ENCODE measurements around the gene KCTD16.

KCTD16 gene

GRCh38 chr5:144295284-144295683 lies 124.6 kb downstream of the KCTD16 start:
- Histone ChIP-seq H3K27ac (ENCODE audit: low read depth, low read length) (no peak overlapping the region), H3K4me3 (ENCODE audit: low read depth in 1 of 2, low read length in 2 of 2) (no peak overlapping the region), H3K36me3 (ENCODE audit: insufficient read depth, low read length) (no peaks in the 10 kb centered on the region), H3K9me3 (ENCODE audit: low read length) (no peaks in the 10 kb centered on the region), H3K9ac (ENCODE audit: low read length) (no peak overlapping the region), H3K27me3 (ENCODE audit: control insufficient read depth in 1 of 2, insufficient read depth in 2 of 2, low read length in 2 of 2) (no peaks in the 10 kb centered on the region), H3K4me1 (ENCODE audit: insufficient read depth, low read length) (no peaks in the 10 kb centered on the region)

DNA sequence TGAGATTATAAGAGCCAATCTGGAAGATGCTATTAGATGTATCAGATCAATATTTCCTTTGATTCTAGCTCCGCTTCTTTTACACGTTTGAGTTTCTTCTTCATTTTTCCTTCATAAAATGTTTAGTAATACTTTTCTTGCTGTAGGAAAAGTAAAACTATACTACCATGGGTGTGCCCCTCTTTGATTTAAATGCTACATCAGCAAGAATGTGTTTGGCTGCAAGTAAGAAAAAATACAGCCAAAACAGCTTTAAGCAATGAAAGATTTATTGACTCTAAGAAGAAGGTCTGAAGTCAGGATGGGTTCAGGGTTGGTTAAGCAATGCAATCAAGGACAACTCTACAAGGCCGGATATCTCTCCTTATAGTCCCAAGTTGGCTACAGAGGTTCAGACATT lies 126.4 kb downstream of the KCTD16 start:
- Histone ChIP-seq H3K9me3 (ENCODE audit: low read length) (no peaks in the 10 kb centered on the region), H3K9ac (ENCODE audit: low read length) (no peak overlapping the region), H3K4me1 (ENCODE audit: insufficient read depth, low read length) (no peaks in the 10 kb centered on the region), H3K27me3 (ENCODE audit: control insufficient read depth in 1 of 2, insufficient read depth in 2 of 2, low read length in 2 of 2) (no peaks in the 10 kb centered on the region), H3K36me3 (ENCODE audit: insufficient read depth, low read length) (no peaks in the 10 kb centered on the region), H3K27ac (ENCODE audit: low read depth, low read length) (no peak overlapping the region), H3K4me3 (ENCODE audit: low read depth in 1 of 2, low read length in 2 of 2) (no peak overlapping the region)

- H3K27ac ChIP-seq (ENCODE audit: low read depth, low read length), result no peak overlapping the region
- H3K36me3 ChIP-seq (ENCODE audit: insufficient read depth, low read length), result no peaks in the 10 kb centered on the region
- no peak overlapping the region for H3K9ac ChIP-seq (ENCODE audit: low read length)
- H3K4me1 ChIP-seq (ENCODE audit: insufficient read depth, low read length), result no peaks in the 10 kb centered on the region
- no peak overlapping the region for H3K4me3 ChIP-seq (ENCODE audit: low read depth in 1 of 2, low read length in 2 of 2)
- no peaks in the 10 kb centered on the region for H3K9me3 ChIP-seq (ENCODE audit: low read length)
- no peaks in the 10 kb centered on the region for H3K27me3 ChIP-seq (ENCODE audit: control insufficient read depth in 1 of 2, insufficient read depth in 2 of 2, low read length in 2 of 2)
Measured at GRCh38 chr5:144298658-144299057, 128.0 kb downstream of the KCTD16 start.

GRCh38 chr5:144304688-144305087 lies 134.0 kb downstream of the KCTD16 start:
- no peak overlapping the region for H3K27ac ChIP-seq (ENCODE audit: low read depth, low read length)
- H3K9me3 ChIP-seq (ENCODE audit: low read length), result no peaks in the 10 kb centered on the region
- H3K4me1 ChIP-seq (ENCODE audit: insufficient read depth, low read length), result no peaks in the 10 kb centered on the region
- no peaks in the 10 kb centered on the region for H3K36me3 ChIP-seq (ENCODE audit: insufficient read depth, low read length)
- no peaks in the 10 kb centered on the region for H3K27me3 ChIP-seq (ENCODE audit: control insufficient read depth in 1 of 2, insufficient read depth in 2 of 2, low read length in 2 of 2)
- no peak overlapping the region for H3K4me3 ChIP-seq (ENCODE audit: low read depth in 1 of 2, low read length in 2 of 2)
- no peak overlapping the region for H3K9ac ChIP-seq (ENCODE audit: low read length)

GRCh38 chr5:144307736-144308135 lies 137.1 kb downstream of the KCTD16 start:
- Histone ChIP-seq H3K27me3 (ENCODE audit: control insufficient read depth in 1 of 2, insufficient read depth in 2 of 2, low read length in 2 of 2) (no peaks in the 10 kb centered on the region), H3K9me3 (ENCODE audit: low read length) (no peaks in the 10 kb centered on the region), H3K4me1 (ENCODE audit: insufficient read depth, low read length) (no peaks in the 10 kb centered on the region), H3K9ac (ENCODE audit: low read length) (no peak overlapping the region), H3K4me3 (ENCODE audit: low read depth in 1 of 2, low read length in 2 of 2) (no peak overlapping the region), H3K27ac (ENCODE audit: low read depth, low read length) (no peak overlapping the region), H3K36me3 (ENCODE audit: insufficient read depth, low read length) (no peaks in the 10 kb centered on the region)

- no peak overlapping the region for H3K4me3 ChIP-seq (ENCODE audit: low read depth in 1 of 2, low read length in 2 of 2)
- H3K27me3 ChIP-seq (ENCODE audit: control insufficient read depth in 1 of 2, insufficient read depth in 2 of 2, low read length in 2 of 2), result no peaks in the 10 kb centered on the region
- H3K4me1 ChIP-seq (ENCODE audit: insufficient read depth, low read length), result no peaks in the 10 kb centered on the region
- H3K9me3 ChIP-seq (ENCODE audit: low read length), result no peaks in the 10 kb centered on the region
- H3K36me3 ChIP-seq (ENCODE audit: insufficient read depth, low read length), result no peaks in the 10 kb centered on the region
- no peak overlapping the region for H3K9ac ChIP-seq (ENCODE audit: low read length)
- no peak overlapping the region for H3K27ac ChIP-seq (ENCODE audit: low read depth, low read length)
Measured at GRCh38 chr5:144308174-144308573, 137.5 kb downstream of the KCTD16 start.

GRCh38 chr5:144308906-144309670 lies 138.4 kb downstream of the KCTD16 start:
- H3K36me3 ChIP-seq (ENCODE audit: insufficient read depth, low read length), result no peaks in the 10 kb centered on the region
- no peak overlapping the region for H3K9ac ChIP-seq (ENCODE audit: low read length)
- no peak overlapping the region for H3K27ac ChIP-seq (ENCODE audit: low read depth, low read length)
- no peaks in the 10 kb centered on the region for H3K27me3 ChIP-seq (ENCODE audit: control insufficient read depth in 1 of 2, insufficient read depth in 2 of 2, low read length in 2 of 2)
- H3K4me3 ChIP-seq (ENCODE audit: low read depth in 1 of 2, low read length in 2 of 2), result no peak overlapping the region
- no peaks in the 10 kb centered on the region for H3K9me3 ChIP-seq (ENCODE audit: low read length)
- H3K4me1 ChIP-seq (ENCODE audit: insufficient read depth, low read length), result no peaks in the 10 kb centered on the region

DNA sequence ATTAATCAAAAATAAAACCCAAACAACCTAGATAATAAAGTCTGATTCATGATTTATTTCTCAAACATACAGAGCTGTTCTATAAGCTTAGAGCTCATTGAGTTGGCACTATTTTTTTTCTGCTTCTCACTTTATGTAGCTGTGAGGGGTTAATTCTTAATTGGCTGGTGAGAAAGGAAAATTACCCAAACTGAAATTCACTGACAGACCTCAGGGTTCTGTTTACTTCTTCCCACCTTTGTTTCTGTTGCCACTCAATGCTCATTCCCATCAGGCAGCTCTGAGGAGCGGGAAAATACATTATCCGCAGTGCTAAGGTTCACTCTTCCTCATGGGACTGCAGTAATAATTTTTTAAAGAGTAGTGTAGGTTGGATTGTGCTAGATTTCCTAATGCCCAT lies 139.9 kb downstream of the KCTD16 start:
- Histone ChIP-seq H3K9ac (ENCODE audit: low read length) (no peak overlapping the region), H3K36me3 (ENCODE audit: insufficient read depth, low read length) (no peaks in the 10 kb centered on the region), H3K27ac (ENCODE audit: low read depth, low read length) (no peak overlapping the region), H3K27me3 (ENCODE audit: control insufficient read depth in 1 of 2, insufficient read depth in 2 of 2, low read length in 2 of 2) (no peaks in the 10 kb centered on the region), H3K9me3 (ENCODE audit: low read length) (no peaks in the 10 kb centered on the region), H3K4me1 (ENCODE audit: insufficient read depth, low read length) (no peaks in the 10 kb centered on the region), H3K4me3 (ENCODE audit: low read depth in 1 of 2, low read length in 2 of 2) (no peak overlapping the region)

DNA sequence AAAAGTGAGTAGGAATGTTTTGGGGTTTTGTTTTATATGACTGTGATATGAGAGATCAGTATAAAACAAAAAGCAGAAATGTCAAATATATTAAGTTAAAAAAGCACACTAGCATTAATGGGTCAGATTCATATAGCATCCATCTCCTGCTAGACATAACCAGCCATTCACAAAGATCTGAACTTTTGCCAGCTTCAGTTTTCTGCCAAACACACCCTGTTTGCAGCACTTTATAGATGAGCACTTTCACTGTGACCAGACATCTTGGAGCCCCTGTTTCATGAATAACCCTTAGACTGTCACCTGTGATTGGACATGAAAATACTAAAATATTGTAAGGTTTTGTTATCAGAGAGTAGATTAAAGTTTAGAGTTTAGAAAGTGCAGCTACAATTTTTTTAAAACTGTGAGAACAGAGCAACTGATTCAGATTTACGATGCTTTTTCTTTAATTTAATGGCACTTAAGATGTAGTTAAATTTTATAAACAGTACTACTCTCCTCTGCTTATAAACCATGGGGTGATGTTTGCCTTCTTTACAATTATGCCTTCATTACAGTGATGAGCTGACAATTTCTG lies 142.6 kb downstream of the KCTD16 start:
- no peak overlapping the region for H3K9ac ChIP-seq (ENCODE audit: low read length)
- H3K9me3 ChIP-seq (ENCODE audit: low read length), result no peaks in the 10 kb centered on the region
- no peaks in the 10 kb centered on the region for H3K4me1 ChIP-seq (ENCODE audit: insufficient read depth, low read length)

GRCh38 chr5:144315026-144315425 lies 144.4 kb downstream of the KCTD16 start:
- H3K4me1 ChIP-seq (ENCODE audit: insufficient read depth, low read length), result no peaks in the 10 kb centered on the region
- H3K9me3 ChIP-seq (ENCODE audit: low read length), result no peaks in the 10 kb centered on the region
- no peaks in the 10 kb centered on the region for H3K36me3 ChIP-seq (ENCODE audit: insufficient read depth, low read length)
- no peaks in the 10 kb centered on the region for H3K27me3 ChIP-seq (ENCODE audit: control insufficient read depth in 1 of 2, insufficient read depth in 2 of 2, low read length in 2 of 2)
- no peak overlapping the region for H3K27ac ChIP-seq (ENCODE audit: low read depth, low read length)
- H3K4me3 ChIP-seq (ENCODE audit: low read depth in 1 of 2, low read length in 2 of 2), result no peak overlapping the region
- no peak overlapping the region for H3K9ac ChIP-seq (ENCODE audit: low read length)

More for the DNA sequence above, 142.6 kb downstream of the KCTD16 start:
- Histone ChIP-seq H3K4me3 (ENCODE audit: low read depth in 1 of 2, low read length in 2 of 2) (no peak overlapping the region), H3K36me3 (ENCODE audit: insufficient read depth, low read length) (no peaks in the 10 kb centered on the region), H3K27ac (ENCODE audit: low read depth, low read length) (no peak overlapping the region), H3K27me3 (ENCODE audit: control insufficient read depth in 1 of 2, insufficient read depth in 2 of 2, low read length in 2 of 2) (no peaks in the 10 kb centered on the region)

DNA sequence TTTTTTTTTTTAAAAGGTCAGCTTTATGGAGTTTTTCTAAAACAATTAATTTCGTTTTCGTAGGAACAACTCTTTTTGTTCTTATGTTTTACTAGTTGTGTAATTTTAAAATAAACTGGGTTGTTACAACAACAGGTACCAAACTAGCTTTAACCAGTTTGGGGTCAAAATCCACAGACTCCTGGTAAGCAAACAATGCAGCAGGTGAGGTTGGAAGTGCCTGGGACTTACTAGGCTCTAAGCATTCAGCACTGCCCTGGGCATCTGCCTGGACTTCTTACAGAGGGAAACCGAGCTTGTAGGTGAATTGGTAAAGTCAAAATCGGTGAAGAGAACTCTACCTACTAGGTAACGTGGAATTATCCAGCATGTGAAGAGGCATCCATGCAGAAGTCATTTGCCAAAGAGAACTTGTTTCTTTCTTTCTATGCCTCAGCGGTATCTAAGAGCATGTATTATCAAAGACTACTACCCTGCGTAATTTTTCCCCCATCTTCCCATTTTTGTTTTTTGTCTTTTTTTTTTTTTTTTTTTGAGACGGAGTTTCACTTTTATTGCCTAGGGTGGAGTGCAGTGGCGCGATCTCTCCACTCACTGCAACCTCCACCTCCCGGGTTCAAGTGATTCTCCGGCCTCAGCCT lies 145.4 kb downstream of the KCTD16 start:
- Histone ChIP-seq H3K9me3 (ENCODE audit: low read length) (no peaks in the 10 kb centered on the region), H3K4me3 (ENCODE audit: low read depth in 1 of 2, low read length in 2 of 2) (no peak overlapping the region), H3K27me3 (ENCODE audit: control insufficient read depth in 1 of 2, insufficient read depth in 2 of 2, low read length in 2 of 2) (no peaks in the 10 kb centered on the region), H3K4me1 (ENCODE audit: insufficient read depth, low read length) (no peaks in the 10 kb centered on the region), H3K9ac (ENCODE audit: low read length) (no peak overlapping the region), H3K27ac (ENCODE audit: low read depth, low read length) (no peak overlapping the region), H3K36me3 (ENCODE audit: insufficient read depth, low read length) (no peaks in the 10 kb centered on the region)

Measured in muscle layer of colon (tissue), 2 donors.